ENCODE measurements around the gene IKBKE.

IKBKE gene

GRCh38 chr1:206470692-206471414, 577 bp downstream of the IKBKE start:
- TF ChIP-seq CTCF (IDR thresholded peaks at IDR 0.05; ENCODE audit: extremely low read depth, insufficient read depth, missing control alignments) = no peak
- DNase-seq (ENCODE audit: low spot score) = peak; percentile 67
- in situ Hi-C loops (cut with MboI; ENCODE audit: low pct_unique_long_range_greater_than_20kb, low sequenced_read_pairs, unreplicated experiment) = no loop called here

GRCh38 chr1:206471415-206471801, 1.1 kb downstream of the IKBKE start:
- peak; percentile 63 for DNase-seq (ENCODE audit: low spot score)
- TF ChIP-seq CTCF (IDR thresholded peaks at IDR 0.05; ENCODE audit: extremely low read depth, insufficient read depth, missing control alignments) = no peak
- in situ Hi-C loops (cut with MboI; ENCODE audit: low pct_unique_long_range_greater_than_20kb, low sequenced_read_pairs, unreplicated experiment) = no loop called here

GRCh38 chr1:206472024-206472423, 1.7 kb downstream of the IKBKE start:
- no peak for TF ChIP-seq CTCF (IDR thresholded peaks at IDR 0.05; ENCODE audit: extremely low read depth, insufficient read depth, missing control alignments)
- no peak for DNase-seq (ENCODE audit: low spot score)
- in situ Hi-C loops (cut with MboI; ENCODE audit: low pct_unique_long_range_greater_than_20kb, low sequenced_read_pairs, unreplicated experiment) = no loop called here

- TF ChIP-seq CTCF (IDR thresholded peaks at IDR 0.05; ENCODE audit: extremely low read depth, insufficient read depth, missing control alignments) = no peak
- in situ Hi-C loops (cut with MboI; ENCODE audit: low pct_unique_long_range_greater_than_20kb, low sequenced_read_pairs, unreplicated experiment) = no loop called here
- DNase-seq (ENCODE audit: low spot score) = no peak
Observed at GRCh38 chr1:206472454-206472853, 2.2 kb downstream of the IKBKE start.

- DNase-seq (ENCODE audit: low spot score) = no peak
- no peak for TF ChIP-seq CTCF (IDR thresholded peaks at IDR 0.05; ENCODE audit: extremely low read depth, insufficient read depth, missing control alignments)
- in situ Hi-C loops (cut with MboI; ENCODE audit: low pct_unique_long_range_greater_than_20kb, low sequenced_read_pairs, unreplicated experiment) = no loop called here
Observed at GRCh38 chr1:206472886-206473285, 2.6 kb downstream of the IKBKE start.

- in situ Hi-C loops (cut with MboI; ENCODE audit: low pct_unique_long_range_greater_than_20kb, low sequenced_read_pairs, unreplicated experiment) = no loop called here
- no peak for TF ChIP-seq CTCF (IDR thresholded peaks at IDR 0.05; ENCODE audit: extremely low read depth, insufficient read depth, missing control alignments)
- no peak for DNase-seq (ENCODE audit: low spot score)
Observed at GRCh38 chr1:206476058-206476457, 5.8 kb downstream of the IKBKE start.
